ENCODE measurements around the gene ANXA4. TPM values are rescaled to one million over a fixed set of nuclear protein-coding genes. Genes with fewer than 3 reads are reported as not detected.

The ANXA4 gene
- total RNA-seq, 1 donor from 2014 or later, result 56.6 TPM

DNA sequence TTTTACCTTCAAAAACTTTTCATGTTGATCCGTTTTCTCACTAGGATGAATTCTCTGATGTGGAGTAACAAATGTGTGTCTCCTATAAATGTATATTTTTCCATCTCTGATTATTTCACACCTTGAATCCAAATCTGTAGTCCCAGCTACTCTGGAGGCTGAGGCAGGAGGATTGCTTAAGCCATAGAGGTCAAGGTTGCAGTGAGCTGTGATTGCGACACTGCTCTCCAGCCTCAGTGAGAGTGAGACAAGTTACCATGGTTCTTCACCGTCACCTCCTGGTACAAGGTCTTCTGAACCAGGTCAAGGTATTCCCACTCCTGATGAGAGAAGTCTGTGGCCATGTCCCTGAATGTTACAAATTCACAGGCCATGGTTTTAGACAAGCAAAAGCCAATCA is 102.6 kb downstream of the ANXA4 start:
- no peak for DNase-seq (ENCODE audit: low read depth, low spot score)

DNA sequence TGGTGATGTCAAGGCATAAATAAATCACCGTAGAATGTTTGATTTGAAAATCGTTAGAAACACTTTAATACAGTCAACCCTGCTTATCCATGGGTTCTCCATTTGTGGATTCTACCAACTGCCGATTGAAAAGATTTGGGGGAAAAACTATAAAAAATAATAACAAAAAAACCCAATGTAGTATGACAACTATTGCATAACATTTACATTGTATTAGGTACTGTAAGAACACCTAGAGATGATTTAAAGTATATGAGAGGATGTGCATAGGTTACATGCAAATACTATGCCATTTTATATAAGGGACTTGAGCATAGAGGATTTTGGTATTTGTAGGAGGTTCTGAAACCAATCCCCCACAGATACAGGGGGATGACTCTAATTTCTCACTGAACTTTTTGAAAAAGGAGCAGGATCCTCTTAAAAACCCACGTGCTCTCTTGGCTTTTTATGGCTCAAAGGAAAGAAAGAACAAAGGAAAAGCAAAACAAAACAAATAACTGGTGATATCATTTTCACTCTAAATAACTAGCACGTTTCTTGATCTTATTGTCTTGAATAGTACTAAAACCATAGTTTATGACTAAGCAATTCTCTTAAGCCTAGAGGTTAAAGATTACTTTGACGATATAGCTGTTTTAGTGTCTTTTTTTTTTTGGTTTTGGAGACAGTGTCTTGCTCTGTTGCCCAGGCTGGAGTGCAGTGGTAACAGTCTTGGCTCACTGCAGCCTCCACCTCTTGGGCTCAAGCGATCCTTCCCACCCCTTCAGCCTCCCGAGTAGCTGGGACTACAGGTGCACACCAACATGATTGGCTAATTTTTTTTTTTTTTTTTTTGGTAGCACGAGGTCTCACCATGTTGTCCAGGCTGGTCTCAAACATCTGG is 104.5 kb downstream of the ANXA4 start:
- no peak for DNase-seq (ENCODE audit: low read depth, low spot score)

- DNase-seq (ENCODE audit: low read depth, low spot score), result no peak
Observed at GRCh38 chr2:69847068-69847828, 105.3 kb downstream of the ANXA4 start.

DNA sequence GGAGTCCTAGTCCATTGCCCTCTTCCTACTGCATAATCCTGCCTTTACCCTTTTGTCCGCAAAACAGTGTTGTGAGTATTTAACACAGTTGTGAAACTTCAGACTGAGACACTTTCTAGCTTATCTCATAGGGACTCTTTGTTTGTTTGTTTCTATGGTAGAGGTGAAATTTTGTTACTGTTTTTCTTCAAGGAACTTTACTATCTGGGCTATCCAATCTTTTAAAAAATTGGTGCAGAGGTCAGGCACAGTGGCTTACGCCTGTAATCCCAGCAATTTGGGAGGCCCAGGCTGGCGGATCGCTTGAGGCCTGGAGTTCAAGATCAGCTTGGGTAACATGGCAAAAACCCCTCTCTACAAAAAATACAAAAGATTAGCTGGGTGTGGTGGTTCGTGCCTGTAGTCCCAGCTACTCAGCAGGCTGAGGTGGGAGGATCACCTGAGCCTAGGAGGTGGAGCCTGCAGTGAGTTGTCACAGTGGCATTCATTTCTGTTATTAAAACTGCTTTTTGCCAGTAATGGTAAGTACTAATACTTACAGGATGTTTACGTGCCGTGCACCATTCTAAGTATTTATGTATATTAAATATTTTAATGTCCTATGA is 106.4 kb downstream of the ANXA4 start:
- no peak for DNase-seq (ENCODE audit: low read depth, low spot score)

- DNase-seq (ENCODE audit: low read depth, low spot score), result no peak
Observed at GRCh38 chr2:69858261-69858660, 116.3 kb downstream of the ANXA4 start.

- no peak for DNase-seq (ENCODE audit: low read depth, low spot score)
Observed at GRCh38 chr2:69863298-69863697, 121.4 kb downstream of the ANXA4 start.

Other genes starting within 250 kb of the ANXA4 start
- 46.3 and 53.9 TPM in 2 replicates for gene AAK1, start 98.4 kb upstream of the ANXA4 start, total RNA-seq
- gene GMCL1, start 87.5 kb downstream of the ANXA4 start, total RNA-seq, result 10.2 and 17.2 TPM in 2 replicates
- 25.5 and 42.0 TPM in 2 replicates for gene SNRNP27, start 151.8 kb downstream of the ANXA4 start, total RNA-seq
- gene MXD1, start 173.0 kb downstream of the ANXA4 start, total RNA-seq, result 4.0 and 6.1 TPM in 2 replicates
- gene ASPRV1, start 219.5 kb downstream of the ANXA4 start, total RNA-seq, result 0.11 and 0.13 TPM in 2 replicates